Choroid plexus epithelial cell (primary cell): ENCODE results near the gene RHOD.

Source experiments
- DNase-seq: peaks from one replicate; pipeline ENCODE4 v3.0.0-alpha.2; 2010; ENCODE audit warnings: low read depth
- H3K4me3 ChIP-seq: 2 replicates; pipeline ENCODE4 v1.5.1; 2011; ENCODE audit warnings: low read depth, mild to moderate bottlenecking, control low read depth, low read length, moderate library complexity
- CTCF ChIP-seq: conservative IDR thresholded peaks from 2 replicates; pipeline ENCODE4 v1.5.1; 2011; ENCODE audit warnings: low read depth, mild to moderate bottlenecking, control low read depth, inconsistent platforms, low read length, moderate library complexity

Gene RHOD

DNA sequence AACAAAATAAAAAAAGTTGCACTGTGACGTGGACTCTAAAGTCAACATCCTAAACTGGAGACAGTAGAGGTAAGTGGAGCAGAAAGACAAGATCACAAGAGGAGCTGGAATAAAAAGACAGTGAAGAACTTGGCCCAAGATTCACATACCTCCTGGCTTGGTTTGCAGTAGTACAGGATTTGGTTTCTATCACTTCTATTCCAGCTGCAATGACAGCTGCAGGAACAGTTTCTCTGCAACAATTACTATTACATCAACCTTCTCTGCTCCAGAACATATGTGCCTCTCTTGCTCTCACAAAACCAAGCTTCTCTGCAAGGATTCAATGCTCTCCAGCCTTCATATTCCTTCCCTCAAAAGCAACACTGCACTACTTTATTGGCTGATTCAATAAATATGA is 54.6 kb downstream of the RHOD start:
- peak; percentile 50 for DNase-seq
- TF ChIP-seq CTCF, result no peak
- H3K4me3 ChIP-seq, result no peak overlapping the region

DNA sequence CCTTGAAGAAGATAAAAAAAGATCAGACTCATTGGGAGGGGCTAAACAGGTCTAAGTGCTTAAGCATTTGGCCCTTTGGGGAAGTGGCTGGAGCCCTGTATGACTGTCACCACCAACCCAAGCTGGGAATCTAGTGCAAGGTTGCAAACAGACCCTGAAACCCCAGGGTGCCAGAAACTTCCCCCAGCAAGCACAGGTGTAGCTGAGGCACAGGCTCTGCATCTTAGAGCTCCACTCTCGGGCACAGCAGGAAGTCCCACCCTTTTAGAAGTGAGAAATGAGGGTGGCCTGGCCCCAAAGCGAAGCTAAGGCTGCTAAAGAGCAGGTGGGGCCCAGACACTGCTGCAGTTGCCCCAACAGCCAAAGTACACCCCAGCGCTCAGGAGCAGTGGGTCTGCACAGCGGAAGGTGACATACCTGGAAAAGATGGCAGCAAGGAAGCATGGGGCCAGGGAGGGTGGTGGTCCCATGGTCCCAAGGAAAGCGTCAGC is 56.6 kb downstream of the RHOD start:
- no peak overlapping the region for H3K4me3 ChIP-seq
- TF ChIP-seq CTCF, result no peak
- no peak for DNase-seq

- TF ChIP-seq CTCF, result no peak
- H3K4me3 ChIP-seq, result no peak overlapping the region
- no peak for DNase-seq
Measured at GRCh38 chr11:67114275-67114896, 57.7 kb downstream of the RHOD start.

GRCh38 chr11:67116758-67117105 is 60.1 kb downstream of the RHOD start:
- H3K4me3 ChIP-seq, result no peak overlapping the region
- no peak for TF ChIP-seq CTCF
- DNase-seq, result no peak

GRCh38 chr11:67117176-67117575 is 60.5 kb downstream of the RHOD start:
- no peak for TF ChIP-seq CTCF
- no peak overlapping the region for H3K4me3 ChIP-seq
- DNase-seq, result peak; percentile 22

DNA sequence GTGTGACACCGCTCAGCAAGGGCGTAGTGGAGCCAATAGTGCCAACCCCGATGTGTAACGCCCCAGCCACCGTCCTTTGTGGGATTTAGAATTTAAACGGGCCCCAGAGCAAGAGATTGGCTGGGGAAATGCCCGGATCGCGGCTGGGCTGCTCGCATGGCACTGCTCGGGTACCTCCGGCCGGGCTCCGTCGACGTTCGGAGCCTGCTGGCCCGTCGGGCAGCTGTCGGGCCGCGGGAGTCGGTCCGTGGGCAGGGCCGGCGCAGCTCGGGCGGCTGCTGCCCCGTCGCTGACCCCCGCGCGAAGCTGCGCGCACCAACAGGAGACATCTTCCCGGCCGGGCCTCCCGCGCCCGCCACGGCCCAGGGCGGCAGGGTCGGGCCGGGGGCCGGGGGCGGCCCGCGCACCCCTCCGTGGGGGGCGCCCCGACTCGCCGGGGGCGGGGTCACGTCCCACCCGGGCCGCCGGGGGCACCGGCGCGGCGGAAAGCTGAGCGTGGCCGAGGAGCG is 61.1 kb downstream of the RHOD start:
- TF ChIP-seq CTCF, result no peak
- peak; percentile 41 for DNase-seq
- peak overlapping the region; percentile 56 for H3K4me3 ChIP-seq

DNA sequence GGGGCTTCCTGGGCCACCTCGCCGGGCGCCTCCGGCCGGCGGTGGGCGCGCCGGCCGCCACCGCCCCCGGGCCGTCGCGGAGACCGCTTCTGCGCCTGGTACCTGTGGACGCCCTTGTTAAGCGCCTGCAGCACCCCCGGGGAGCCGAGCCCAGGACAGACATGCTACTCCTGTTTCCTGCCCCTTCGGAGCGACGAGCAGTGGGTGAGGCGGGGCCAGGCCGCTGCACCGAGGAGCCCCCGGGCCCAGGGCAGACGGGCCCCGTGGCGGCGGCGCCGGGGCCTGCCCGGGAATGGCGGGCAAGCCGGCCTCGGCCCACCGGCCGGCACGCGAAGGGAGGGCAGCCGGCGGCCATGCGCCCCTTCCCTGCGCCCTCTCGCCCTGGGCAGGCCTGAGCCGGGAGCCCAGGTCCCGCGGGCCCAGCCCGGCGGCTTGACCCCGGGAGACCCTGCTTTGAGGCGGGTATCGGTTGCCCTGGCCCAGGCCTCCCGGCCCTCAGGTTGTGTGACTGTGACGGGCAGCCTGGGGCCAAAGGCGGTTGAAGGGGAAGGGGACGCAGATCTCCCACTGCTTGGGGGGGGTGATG is 61.6 kb downstream of the RHOD start:
- H3K4me3 ChIP-seq, result peak overlapping the region; percentile 56
- no peak for TF ChIP-seq CTCF
- DNase-seq, result peak; percentile 35
